HEK293 (cell line): ENCODE results near the gene CLCF1.
A peak's percentile ranks its signal among the peaks of the same experiment; 100 is the strongest.

ENCODE experiments used
- CTCF ChIA-PET: fragments of 350-600 bp; formaldehyde crosslinking; extraction: SDS; loops from one replicate; lab custom pipeline; 2021; ENCODE audit warnings: antibody characterized with exemption; lab: Yijun Ruan, JAX
- POLR2A ChIA-PET: fragments of 300-600 bp; formaldehyde crosslinking; extraction: SDS; loops from one replicate; lab custom pipeline; 2020; ENCODE audit warnings: antibody characterized with exemption, inconsistent platforms; lab: Yijun Ruan, JAX
- H3K27ac ChIP-seq: fragments of 200-500 bp; sonication (Bioruptor generic); 2 replicates; pipeline ENCODE4 v1.5.1; 2014; ENCODE audit warnings: low read depth, low read length, control low read depth, inconsistent platforms; ENCODE audit errors: extremely low read depth
- H3K36me3 ChIP-seq, 2 experiments: fragments of 200-500 bp in 1 of 2; sonication (Bioruptor generic) in 1 of 2; 1 replicate in 1 of 2; 2 replicates in 1 of 2; pipeline ENCODE4 v1.5.1; 2014 to 2017; ENCODE audit warnings: inconsistent platforms in 2 of 2, low read length in 2 of 2; ENCODE audit not compliant: control insufficient read depth in 2 of 2, insufficient read depth in 1 of 2
- H3K4me1 ChIP-seq: fragments of 200-500 bp; sonication (Bioruptor generic); 2 replicates; pipeline ENCODE4 v1.5.1; 2014; ENCODE audit warnings: mild to moderate bottlenecking, low read length, inconsistent platforms; ENCODE audit not compliant: control insufficient read depth, insufficient read depth
- H3K4me3 ChIP-seq: 2 replicates; pipeline ENCODE4 v1.5.1; 2011; ENCODE audit warnings: low read depth, mild to moderate bottlenecking, control low read depth, low read length, moderate library complexity
- H3K9me3 ChIP-seq: fragments of 200-500 bp; sonication (Bioruptor generic); 2 replicates; pipeline ENCODE4 v1.5.1; 2014; ENCODE audit warnings: low read depth, low read length, inconsistent platforms; ENCODE audit not compliant: control insufficient read depth, insufficient read depth
- BCL11A ChIP-seq: fragments of 450-650 bp; formaldehyde crosslinking; IDR thresholded peaks from 2 replicates; pipeline ENCODE4 v1.5.1; 2016; ENCODE audit warnings: low read depth, missing biosample characterization, missing genetic modification characterization
- CTCF ChIP-seq: fragments of 450-650 bp; formaldehyde crosslinking; IDR thresholded peaks from 2 replicates; pipeline ENCODE4 v1.5.1; 2016; ENCODE audit warnings: missing biosample characterization, missing genetic modification characterization
- FEZF1 ChIP-seq: fragments of 450-650 bp; formaldehyde crosslinking; IDR thresholded peaks from 2 replicates; pipeline ENCODE4 v1.5.1; 2016; ENCODE audit warnings: missing biosample characterization, missing genetic modification characterization
- GLI4 ChIP-seq: fragments of 450-650 bp; formaldehyde crosslinking; IDR thresholded peaks from 2 replicates; pipeline ENCODE4 v1.5.1; 2016; ENCODE audit warnings: missing biosample characterization, missing genetic modification characterization
- KLF7 ChIP-seq: fragments of 450-650 bp; formaldehyde crosslinking; IDR thresholded peaks from 2 replicates; pipeline ENCODE4 v1.5.1; 2016; ENCODE audit warnings: missing biosample characterization, missing genetic modification characterization, borderline replicate concordance
- PRDM10 ChIP-seq: fragments of 450-650 bp; formaldehyde crosslinking; IDR thresholded peaks from 2 replicates; pipeline ENCODE4 v1.5.1; 2016; ENCODE audit warnings: missing biosample characterization, missing genetic modification characterization
- SP2 ChIP-seq: fragments of 450-650 bp; formaldehyde crosslinking; IDR thresholded peaks from 2 replicates; pipeline ENCODE4 v1.5.1; 2016; ENCODE audit warnings: missing biosample characterization, missing genetic modification characterization
- SP7 ChIP-seq: fragments of 450-650 bp; formaldehyde crosslinking; IDR thresholded peaks from 2 replicates; pipeline ENCODE4 v1.5.1; 2016; ENCODE audit warnings: missing biosample characterization, missing genetic modification characterization
- ZFP37 ChIP-seq: fragments of 450-650 bp; formaldehyde crosslinking; IDR thresholded peaks from 2 replicates; pipeline ENCODE4 v1.5.1; 2016; ENCODE audit warnings: missing biosample characterization, missing genetic modification characterization
- ZNF140 ChIP-seq: fragments of 450-650 bp; formaldehyde crosslinking; IDR thresholded peaks from 2 replicates; pipeline ENCODE4 v1.5.1; 2016; ENCODE audit warnings: missing biosample characterization, missing genetic modification characterization
- ZNF398 ChIP-seq: fragments of 450-650 bp; formaldehyde crosslinking; IDR thresholded peaks from 2 replicates; pipeline ENCODE4 v1.5.1; 2017; ENCODE audit warnings: missing biosample characterization, missing genetic modification characterization
- ZNF404 ChIP-seq: fragments of 450-650 bp; formaldehyde crosslinking; IDR thresholded peaks from 2 replicates; pipeline ENCODE4 v1.5.1; 2017; ENCODE audit warnings: missing biosample characterization, missing genetic modification characterization
- ZNF658 ChIP-seq: fragments of 450-650 bp; formaldehyde crosslinking; IDR thresholded peaks from 2 replicates; pipeline ENCODE4; 2016; ENCODE audit warnings: missing biosample characterization, missing genetic modification characterization
- ZNF670 ChIP-seq: fragments of 450-650 bp; formaldehyde crosslinking; IDR thresholded peaks from 2 replicates; pipeline ENCODE4 v1.5.1; 2016; ENCODE audit warnings: missing biosample characterization, missing genetic modification characterization, low read depth
- ZNF76 ChIP-seq: fragments of 450-650 bp; formaldehyde crosslinking; IDR thresholded peaks from 2 replicates; pipeline ENCODE4; 2016; ENCODE audit warnings: low read depth, missing biosample characterization, missing genetic modification characterization, borderline replicate concordance
- ZSCAN4 ChIP-seq: fragments of 450-650 bp; formaldehyde crosslinking; IDR thresholded peaks from 2 replicates; pipeline ENCODE4 v1.5.1; 2017; ENCODE audit warnings: missing biosample characterization, missing genetic modification characterization
- TF ChIP-seq, protein P1 (sequence below): fragments of 450-650 bp; IDR thresholded peaks from 2 replicates; pipeline ENCODE4 v1.5.1; 2018; ENCODE audit warnings: missing biosample characterization, missing genetic modification characterization

The CLCF1 gene

DNA sequence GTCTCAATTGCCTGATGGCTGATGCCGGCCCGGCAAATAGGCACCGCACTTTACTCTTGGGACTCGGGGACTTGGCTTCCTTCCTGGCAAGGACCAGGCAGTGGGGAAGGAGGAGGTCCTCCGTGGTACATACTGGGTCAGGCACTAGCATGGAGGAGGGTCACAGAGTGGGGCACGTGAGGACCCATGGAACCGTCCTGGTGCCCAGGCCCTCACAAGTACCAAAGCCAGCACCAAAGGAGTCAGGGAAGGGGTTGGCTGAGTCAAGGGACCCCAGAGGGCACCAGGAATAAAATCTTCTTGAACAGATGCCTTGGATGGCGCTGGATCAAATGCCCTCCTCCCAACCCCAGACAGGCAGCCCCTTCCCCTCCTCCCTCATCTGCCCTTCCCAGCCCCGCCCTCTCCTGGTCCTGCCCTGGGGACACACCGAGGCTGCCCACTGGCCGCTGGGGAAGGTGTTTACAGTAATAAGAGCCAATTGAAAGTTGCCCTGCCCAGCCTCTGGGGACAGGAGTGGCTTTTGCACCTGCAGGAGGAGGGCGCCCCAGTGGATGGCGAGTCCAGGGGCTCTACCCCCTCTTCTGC, 36.5 kb upstream of the CLCF1 start:
- ChIA-PET POLR2A (no interaction called here), CTCF (no interaction called here)
- H3K4me3 ChIP-seq = no peak overlapping the region

GRCh38 chr11:67409261-67409666, 35.9 kb upstream of the CLCF1 start:
- no peaks in the 10 kb centered on the region for H3K36me3 ChIP-seq
- no peak for TF ChIP-seq ZFP37 (tag by site-specific recombination)
- no peak for TF ChIP-seq GLI4
- TF ChIP-seq, protein P1, sequence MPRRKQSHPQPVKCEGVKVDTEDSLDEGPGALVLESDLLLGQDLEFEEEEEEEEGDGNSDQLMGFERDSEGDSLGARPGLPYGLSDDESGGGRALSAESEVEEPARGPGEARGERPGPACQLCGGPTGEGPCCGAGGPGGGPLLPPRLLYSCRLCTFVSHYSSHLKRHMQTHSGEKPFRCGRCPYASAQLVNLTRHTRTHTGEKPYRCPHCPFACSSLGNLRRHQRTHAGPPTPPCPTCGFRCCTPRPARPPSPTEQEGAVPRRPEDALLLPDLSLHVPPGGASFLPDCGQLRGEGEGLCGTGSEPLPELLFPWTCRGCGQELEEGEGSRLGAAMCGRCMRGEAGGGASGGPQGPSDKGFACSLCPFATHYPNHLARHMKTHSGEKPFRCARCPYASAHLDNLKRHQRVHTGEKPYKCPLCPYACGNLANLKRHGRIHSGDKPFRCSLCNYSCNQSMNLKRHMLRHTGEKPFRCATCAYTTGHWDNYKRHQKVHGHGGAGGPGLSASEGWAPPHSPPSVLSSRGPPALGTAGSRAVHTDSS (tag by site-specific recombination) = no peak
- no peak for TF ChIP-seq KLF7 (tag by site-specific recombination)
- TF ChIP-seq ZNF76 = no peak
- TF ChIP-seq SP7 (tag by site-specific recombination) = no peak
- no peak for TF ChIP-seq BCL11A (tag by site-specific recombination)
- TF ChIP-seq PRDM10 = no peak
- no peak for TF ChIP-seq ZNF670 (tag by site-specific recombination)
- no peak for TF ChIP-seq ZNF398
- TF ChIP-seq ZNF140 (tag by site-specific recombination) = no peak
- TF ChIP-seq CTCF (tag by site-specific recombination) = no peak
- TF ChIP-seq ZNF658 (tag by site-specific recombination) = no peak
- TF ChIP-seq ZSCAN4 = no peak
- TF ChIP-seq ZNF404 (tag by site-specific recombination) = no peak
- no peak overlapping the region for H3K27ac ChIP-seq
- ChIA-PET CTCF (no interaction called here), POLR2A (no interaction called here)
- no peak overlapping the region for H3K4me3 ChIP-seq
- H3K9me3 ChIP-seq = no peaks in the 10 kb centered on the region
- no peaks in the 10 kb centered on the region for H3K4me1 ChIP-seq

More for the DNA sequence above, 36.5 kb upstream of the CLCF1 start:
- H3K36me3 ChIP-seq = no peaks in the 10 kb centered on the region
- TF ChIP-seq SP2 (tag by site-specific recombination) (peak; percentile 12; the same call in 1 of the 2 replicates), FEZF1 (tag by site-specific recombination) (no peak)
- H3K4me1 ChIP-seq = no peaks in the 10 kb centered on the region
- no peaks in the 10 kb centered on the region for H3K9me3 ChIP-seq
- H3K27ac ChIP-seq = no peak overlapping the region
